ENCODE measurements around the gene RUSC2. TPM values are rescaled to one million over a fixed set of nuclear protein-coding genes. Genes with fewer than 3 reads are reported as not detected.

RUSC2 gene
- total and polyA plus RNA-seq, 2 of the 13 experiments (the other 11 are each of a cell fraction or from before 2014, with no cell fraction given), result 2.8 to 3.3 TPM

DNA sequence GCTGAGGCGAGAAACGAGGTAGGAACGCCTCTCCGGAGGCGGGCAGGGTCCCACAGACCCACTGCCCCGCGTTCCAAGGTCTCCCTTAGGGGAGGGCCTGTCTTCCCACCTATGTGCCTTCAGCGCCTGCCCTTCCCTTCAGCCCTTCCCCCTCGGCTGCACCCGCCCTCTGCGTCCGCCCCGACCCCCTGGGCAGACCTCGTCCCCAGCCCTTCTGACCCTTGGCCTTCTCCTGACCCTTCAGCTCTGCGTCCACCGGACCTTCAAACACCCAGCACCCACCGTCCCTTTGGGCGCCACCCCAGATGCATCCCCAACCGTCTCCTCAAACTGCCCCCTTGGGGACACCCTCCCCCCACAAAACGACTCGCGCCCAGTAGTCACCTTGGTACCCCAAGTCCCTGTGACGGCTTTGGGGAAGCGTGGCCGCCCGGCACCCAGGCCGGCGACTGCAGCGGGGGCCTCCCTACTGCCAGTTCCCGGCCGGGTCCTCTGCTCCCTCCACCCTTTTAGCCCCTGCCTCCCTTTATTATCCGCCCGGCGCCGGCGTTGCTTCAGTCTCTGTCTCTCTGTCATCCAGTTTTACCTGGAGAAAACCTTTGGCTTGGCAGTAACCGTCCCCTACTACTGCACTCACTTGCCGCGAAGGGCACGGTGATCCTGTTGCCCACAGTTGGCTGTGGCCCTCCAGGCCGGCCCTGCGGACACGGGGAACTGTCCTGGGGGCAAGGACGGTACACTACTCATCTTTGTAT lies 421 bp downstream of the RUSC2 start:
- Histone ChIP-seq H3K9me3 (ENCODE audit: low read length) (no peaks in the 10 kb centered on the region), H3K79me2 (ENCODE audit: insufficient read depth, low read length) (peaks cover 10% of the 10 kb centered on the region), H3K4me1 (ENCODE audit: insufficient read depth, low read length) (peaks cover 30% of the 10 kb centered on the region), H2AFZ (ENCODE audit: low read length) (no peak overlapping the region), H4K20me1 (ENCODE audit: insufficient read depth, low read length) (0 out of 2 replicates have a peak, but pooled peaks cover 3% of the 10 kb centered on the region), H3K4me3 (replicated peaks in 1 of 3; ENCODE audit: insufficient read depth in 1 of 3, low read depth in 2 of 3, low read length in 3 of 3) (peak overlapping the region; percentile 76 to 97 (median 87)), H3K27ac (ENCODE audit: extremely low read length, insufficient read depth, low read length) (peak overlapping the region; percentile 71), H3K27me3 (ENCODE audit: control insufficient read depth in 1 of 2, insufficient read depth in 2 of 2, low read length in 2 of 2) (no peaks in the 10 kb centered on the region), H3K4me2 (ENCODE audit: low read depth, low read length) (peak overlapping the region; percentile 93), H3K36me3 (replicated peaks in 1 of 2; ENCODE audit: control insufficient read depth in 1 of 2, insufficient read depth in 2 of 2, low read length in 2 of 2) (no peaks in the 10 kb centered on the region), H3K9ac (ENCODE audit: insufficient read depth, low read depth, low read length) (peak overlapping the region; percentile 76)
- FAIRE-seq (no peak), DNase-seq (ENCODE audit: low spot score) (no peak), ATAC-seq (peak; percentile 34)
- 2% methylated on average over 28 of the region's 44 CpGs for WGBS (ENCODE audit: low lambda C conversion rate)
- BruUV-seq (replicated peaks), result no TSS peak
- intact Hi-C loops (cut with micrococcal nuclease; ENCODE audit: unreplicated experiment) (loop anchor here (5.0 to 10.0 kb wide), 2 partner anchors 112 to 244 kb away; partner anchors contain the start of genes CREB3 and TLN1), in situ Hi-C loops (cut with HindIII; ENCODE audit: extremely low pct_ligation_motif_present, low pct_unique_long_range_greater_than_20kb) (no loop called here)
- ChIA-PET POLR2A (interaction anchor here (0.8 to 1.6 kb wide), 9 partner anchors 8 to 418 kb away, joined by 3 to 15 read pairs (median 3); partner anchors contain the start of genes CREB3, TLN1 and VCP), CTCF (ENCODE audit: low intra/inter-chr PET ratio, low total read pairs) (interaction anchor here (0.5 to 3.7 kb wide), 5 partner anchors 9 to 1069 kb away, joined by 3 to 26 read pairs (median 3); no protein-coding TSS in a partner anchor)
- TF ChIP-seq SALL2 (CRISPR knock-in tag; IDR thresholded peaks at IDR 0.05), result no peak
- TF ChIP-seq KDM1A (CRISPR knock-in tag; IDR thresholded peaks at IDR 0.05), result no peak
- no peak for TF ChIP-seq ETV6 (CRISPR knock-in tag; conservative IDR thresholded peaks at IDR 0.05)
- TF ChIP-seq ZKSCAN1 (IDR thresholded peaks at IDR 0.05; ENCODE audit: low read length), result no peak
- TF ChIP-seq SATB2 (CRISPR knock-in tag; IDR thresholded peaks at IDR 0.05), result no peak
- TF ChIP-seq, protein P1, sequence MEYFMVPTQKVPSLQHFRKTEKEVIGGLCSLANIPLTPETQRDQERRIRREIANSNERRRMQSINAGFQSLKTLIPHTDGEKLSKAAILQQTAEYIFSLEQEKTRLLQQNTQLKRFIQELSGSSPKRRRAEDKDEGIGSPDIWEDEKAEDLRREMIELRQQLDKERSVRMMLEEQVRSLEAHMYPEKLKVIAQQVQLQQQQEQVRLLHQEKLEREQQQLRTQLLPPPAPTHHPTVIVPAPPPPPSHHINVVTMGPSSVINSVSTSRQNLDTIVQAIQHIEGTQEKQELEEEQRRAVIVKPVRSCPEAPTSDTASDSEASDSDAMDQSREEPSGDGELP (IDR thresholded peaks at IDR 0.05; ENCODE audit: borderline replicate concordance, low read depth), result no peak
- TF ChIP-seq, protein P2, sequence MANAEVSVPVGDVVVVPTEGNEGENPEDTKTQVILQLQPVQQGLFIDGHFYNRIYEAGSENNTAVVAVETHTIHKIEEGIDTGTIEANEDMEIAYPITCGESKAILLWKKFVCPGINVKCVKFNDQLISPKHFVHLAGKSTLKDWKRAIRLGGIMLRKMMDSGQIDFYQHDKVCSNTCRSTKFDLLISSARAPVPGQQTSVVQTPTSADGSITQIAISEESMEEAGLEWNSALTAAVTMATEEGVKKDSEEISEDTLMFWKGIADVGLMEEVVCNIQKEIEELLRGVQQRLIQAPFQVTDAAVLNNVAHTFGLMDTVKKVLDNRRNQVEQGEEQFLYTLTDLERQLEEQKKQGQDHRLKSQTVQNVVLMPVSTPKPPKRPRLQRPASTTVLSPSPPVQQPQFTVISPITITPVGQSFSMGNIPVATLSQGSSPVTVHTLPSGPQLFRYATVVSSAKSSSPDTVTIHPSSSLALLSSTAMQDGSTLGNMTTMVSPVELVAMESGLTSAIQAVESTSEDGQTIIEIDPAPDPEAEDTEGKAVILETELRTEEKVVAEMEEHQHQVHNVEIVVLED (CRISPR knock-in tag; IDR thresholded peaks at IDR 0.05; ENCODE audit: borderline replicate concordance), result no peak
- no peak for TF ChIP-seq TEAD3 (CRISPR knock-in tag; optimal IDR thresholded peaks at IDR 0.05; ENCODE audit: borderline replicate concordance)
- no peak for TF ChIP-seq ARHGAP35 (CRISPR knock-in tag; IDR thresholded peaks at IDR 0.05; ENCODE audit: borderline replicate concordance)
- no peak; the same call in 1 of the 2 replicates for TF ChIP-seq HDAC1 (CRISPR knock-in tag; IDR thresholded peaks at IDR 0.05)
- TF ChIP-seq, protein P3, sequence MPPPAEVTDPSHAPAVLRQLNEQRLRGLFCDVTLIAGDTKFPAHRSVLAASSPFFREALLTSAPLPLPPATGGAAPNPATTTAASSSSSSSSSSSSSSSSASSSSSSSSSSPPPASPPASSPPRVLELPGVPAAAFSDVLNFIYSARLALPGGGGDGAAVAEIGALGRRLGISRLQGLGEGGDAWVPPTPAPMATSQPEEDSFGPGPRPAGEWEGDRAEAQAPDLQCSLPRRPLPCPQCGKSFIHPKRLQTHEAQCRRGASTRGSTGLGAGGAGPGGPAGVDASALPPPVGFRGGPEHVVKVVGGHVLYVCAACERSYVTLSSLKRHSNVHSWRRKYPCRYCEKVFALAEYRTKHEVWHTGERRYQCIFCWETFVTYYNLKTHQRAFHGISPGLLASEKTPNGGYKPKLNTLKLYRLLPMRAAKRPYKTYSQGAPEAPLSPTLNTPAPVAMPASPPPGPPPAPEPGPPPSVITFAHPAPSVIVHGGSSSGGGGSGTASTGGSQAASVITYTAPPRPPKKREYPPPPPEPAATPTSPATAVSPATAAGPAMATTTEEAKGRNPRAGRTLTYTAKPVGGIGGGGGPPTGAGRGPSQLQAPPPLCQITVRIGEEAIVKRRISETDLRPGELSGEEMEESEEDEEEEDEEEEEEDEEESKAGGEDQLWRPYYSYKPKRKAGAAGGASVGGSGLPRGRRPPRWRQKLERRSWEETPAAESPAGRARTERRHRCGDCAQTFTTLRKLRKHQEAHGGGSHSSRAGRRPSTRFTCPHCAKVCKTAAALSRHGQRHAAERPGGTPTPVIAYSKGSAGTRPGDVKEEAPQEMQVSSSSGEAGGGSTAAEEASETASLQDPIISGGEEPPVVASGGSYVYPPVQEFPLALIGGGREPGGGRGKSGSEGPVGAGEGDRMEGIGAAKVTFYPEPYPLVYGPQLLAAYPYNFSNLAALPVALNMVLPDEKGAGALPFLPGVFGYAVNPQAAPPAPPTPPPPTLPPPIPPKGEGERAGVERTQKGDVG (CRISPR knock-in tag; IDR thresholded peaks at IDR 0.05; ENCODE audit: borderline replicate concordance), result peak; percentile 59; the same call in 1 of the 2 replicates
- no peak for TF ChIP-seq WIZ (CRISPR knock-in tag; IDR thresholded peaks at IDR 0.05)
- TF ChIP-seq, protein P4, sequence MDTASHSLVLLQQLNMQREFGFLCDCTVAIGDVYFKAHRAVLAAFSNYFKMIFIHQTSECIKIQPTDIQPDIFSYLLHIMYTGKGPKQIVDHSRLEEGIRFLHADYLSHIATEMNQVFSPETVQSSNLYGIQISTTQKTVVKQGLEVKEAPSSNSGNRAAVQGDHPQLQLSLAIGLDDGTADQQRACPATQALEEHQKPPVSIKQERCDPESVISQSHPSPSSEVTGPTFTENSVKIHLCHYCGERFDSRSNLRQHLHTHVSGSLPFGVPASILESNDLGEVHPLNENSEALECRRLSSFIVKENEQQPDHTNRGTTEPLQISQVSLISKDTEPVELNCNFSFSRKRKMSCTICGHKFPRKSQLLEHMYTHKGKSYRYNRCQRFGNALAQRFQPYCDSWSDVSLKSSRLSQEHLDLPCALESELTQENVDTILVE (CRISPR knock-in tag; IDR thresholded peaks at IDR 0.05), result no peak
- TF ChIP-seq NR1H2 (CRISPR knock-in tag; IDR thresholded peaks at IDR 0.05; ENCODE audit: borderline replicate concordance, low read depth), result no peak
- TF ChIP-seq, protein P5, sequence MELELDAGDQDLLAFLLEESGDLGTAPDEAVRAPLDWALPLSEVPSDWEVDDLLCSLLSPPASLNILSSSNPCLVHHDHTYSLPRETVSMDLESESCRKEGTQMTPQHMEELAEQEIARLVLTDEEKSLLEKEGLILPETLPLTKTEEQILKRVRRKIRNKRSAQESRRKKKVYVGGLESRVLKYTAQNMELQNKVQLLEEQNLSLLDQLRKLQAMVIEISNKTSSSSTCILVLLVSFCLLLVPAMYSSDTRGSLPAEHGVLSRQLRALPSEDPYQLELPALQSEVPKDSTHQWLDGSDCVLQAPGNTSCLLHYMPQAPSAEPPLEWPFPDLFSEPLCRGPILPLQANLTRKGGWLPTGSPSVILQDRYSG (CRISPR knock-in tag; IDR thresholded peaks at IDR 0.05), result 0 out of 2 replicates have a peak, but pooled peaks have one; percentile 53
